HG03095 (cell line): Measurements from ENCODE around the gene RALGDS.

Experiments
- ATAC-seq: cut with Tn5 transposase; IDR thresholded peaks from one replicate; pipeline ENCODE4 v1.9.1; 2021; ENCODE audit warnings: moderate library complexity; ENCODE audit not compliant: unreplicated experiment

The RALGDS gene

GRCh38 chr9:133108794-133109641 lies 12.0 kb downstream of the RALGDS start:
- ATAC-seq, result no peak

- no peak for ATAC-seq
These were observed 12.9 kb downstream of the RALGDS start for GRCh38 chr9:133107961-133108793.

DNA sequence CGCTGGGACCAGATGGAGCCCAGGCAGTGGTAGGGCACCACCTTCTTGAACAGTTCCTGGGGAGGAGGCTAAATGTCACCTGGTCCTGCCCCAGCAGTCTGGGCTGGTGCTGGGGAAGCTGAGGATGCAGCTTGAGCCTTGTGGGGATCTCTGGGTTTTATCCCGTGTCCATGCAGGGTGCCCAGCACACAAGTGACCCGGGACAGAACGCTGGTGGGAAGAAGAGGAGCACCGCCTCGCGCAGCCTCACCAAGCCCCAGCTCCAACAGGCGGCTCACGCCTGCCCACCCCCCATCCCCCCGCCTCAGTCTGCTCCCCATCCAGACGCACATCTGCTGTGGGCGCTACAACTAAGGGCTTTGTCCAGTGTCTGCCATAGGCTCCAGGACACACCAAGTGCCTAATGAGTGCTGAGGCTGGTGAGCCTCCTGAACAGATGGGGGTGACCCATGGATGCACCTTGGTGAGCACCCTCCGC lies 13.8 kb downstream of the RALGDS start:
- ATAC-seq, result no peak

DNA sequence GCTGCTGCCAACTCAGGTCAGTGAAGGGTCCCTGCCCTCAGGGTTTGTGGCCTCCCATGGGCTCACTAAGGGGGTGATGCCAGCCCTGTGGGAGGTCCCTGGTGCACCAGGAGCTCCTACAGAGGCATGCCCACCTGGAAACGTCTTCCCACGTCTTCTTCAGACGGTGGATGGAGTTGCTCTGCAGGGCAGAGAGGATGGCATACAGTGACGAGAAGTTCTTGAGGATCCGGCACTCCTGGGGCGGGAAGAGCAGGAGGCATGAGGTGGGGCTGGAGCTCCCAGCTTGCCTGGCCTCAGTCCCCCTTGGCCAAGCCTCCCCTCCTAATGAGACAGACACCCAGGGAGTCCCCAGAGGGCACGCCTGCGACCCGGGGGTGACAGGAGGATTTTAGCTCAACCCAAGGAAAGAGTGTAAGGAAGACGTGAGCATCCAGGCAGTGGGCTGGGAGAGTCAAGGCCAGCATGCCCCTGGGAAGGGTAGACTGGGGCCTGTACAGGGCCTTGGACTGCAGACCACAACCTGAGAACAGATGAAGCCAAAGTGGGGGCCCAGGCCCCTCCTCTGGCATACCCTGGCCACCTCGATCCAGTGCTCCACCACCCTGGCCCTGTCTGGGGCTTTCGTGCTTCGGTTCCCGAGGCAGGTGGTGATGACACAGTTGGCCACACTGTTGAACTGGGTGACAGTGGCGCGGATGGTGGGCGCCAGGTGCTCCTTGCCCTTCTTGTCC lies 14.4 kb downstream of the RALGDS start:
- no peak for ATAC-seq

DNA sequence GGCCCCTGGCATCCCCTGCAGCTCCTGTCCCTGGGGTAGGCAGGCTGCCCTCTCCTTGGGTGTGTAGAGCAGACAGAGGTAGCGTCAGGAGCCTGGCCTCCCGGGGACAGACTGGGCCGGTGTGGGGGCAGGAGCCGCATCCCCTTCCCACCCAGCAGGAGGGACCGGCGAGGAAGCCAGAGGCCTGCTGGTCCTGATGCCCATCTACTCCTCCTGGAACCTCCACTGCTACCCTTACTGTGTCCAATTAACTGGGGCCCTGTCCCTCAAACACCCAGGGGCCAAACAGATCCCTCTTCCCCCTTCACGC lies 15.6 kb downstream of the RALGDS start:
- ATAC-seq, result no peak

- no peak for ATAC-seq
These were observed 16.2 kb downstream of the RALGDS start for GRCh38 chr9:133104718-133105460.

- no peak for ATAC-seq
These were observed 17.0 kb downstream of the RALGDS start for GRCh38 chr9:133103987-133104505.

DNA sequence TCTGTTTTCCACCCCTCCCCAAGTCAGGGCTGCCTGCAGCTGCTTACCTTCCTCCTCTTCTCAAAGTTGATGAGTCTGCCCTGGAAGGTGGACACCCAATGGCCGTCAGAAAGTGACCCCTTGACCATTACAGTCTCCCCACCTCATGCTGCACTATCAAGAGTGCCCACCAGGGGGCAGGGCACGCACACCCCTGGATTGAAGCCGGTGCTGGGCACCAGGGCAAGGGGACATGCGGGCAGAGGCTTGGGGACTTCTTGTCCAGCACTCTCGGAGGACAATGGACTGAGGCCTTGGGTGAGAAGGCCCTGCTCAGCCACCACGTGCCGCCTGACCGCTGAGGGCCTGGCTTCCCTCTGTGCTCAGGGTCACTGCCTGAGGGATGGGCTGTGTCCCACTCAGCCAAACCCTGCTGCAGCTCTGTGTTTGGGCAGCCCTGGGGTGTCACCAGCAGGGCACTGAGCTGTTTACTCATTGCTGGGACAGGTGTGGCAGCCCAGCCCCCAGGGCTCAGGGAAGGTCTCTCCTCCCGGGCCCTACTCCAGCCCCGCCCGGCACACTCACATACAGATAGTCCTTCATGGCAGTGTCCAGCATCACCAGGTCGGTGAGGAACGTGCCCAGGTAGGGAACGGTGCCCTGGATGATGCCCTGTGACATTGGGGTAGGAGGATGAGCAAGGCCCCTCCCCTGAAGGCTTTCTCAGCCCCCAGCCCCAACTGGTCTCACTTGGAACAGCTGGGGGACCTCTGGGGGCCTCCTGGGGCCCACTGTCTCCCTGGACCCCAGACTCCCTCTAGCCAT lies 17.7 kb downstream of the RALGDS start:
- no peak for ATAC-seq

DNA sequence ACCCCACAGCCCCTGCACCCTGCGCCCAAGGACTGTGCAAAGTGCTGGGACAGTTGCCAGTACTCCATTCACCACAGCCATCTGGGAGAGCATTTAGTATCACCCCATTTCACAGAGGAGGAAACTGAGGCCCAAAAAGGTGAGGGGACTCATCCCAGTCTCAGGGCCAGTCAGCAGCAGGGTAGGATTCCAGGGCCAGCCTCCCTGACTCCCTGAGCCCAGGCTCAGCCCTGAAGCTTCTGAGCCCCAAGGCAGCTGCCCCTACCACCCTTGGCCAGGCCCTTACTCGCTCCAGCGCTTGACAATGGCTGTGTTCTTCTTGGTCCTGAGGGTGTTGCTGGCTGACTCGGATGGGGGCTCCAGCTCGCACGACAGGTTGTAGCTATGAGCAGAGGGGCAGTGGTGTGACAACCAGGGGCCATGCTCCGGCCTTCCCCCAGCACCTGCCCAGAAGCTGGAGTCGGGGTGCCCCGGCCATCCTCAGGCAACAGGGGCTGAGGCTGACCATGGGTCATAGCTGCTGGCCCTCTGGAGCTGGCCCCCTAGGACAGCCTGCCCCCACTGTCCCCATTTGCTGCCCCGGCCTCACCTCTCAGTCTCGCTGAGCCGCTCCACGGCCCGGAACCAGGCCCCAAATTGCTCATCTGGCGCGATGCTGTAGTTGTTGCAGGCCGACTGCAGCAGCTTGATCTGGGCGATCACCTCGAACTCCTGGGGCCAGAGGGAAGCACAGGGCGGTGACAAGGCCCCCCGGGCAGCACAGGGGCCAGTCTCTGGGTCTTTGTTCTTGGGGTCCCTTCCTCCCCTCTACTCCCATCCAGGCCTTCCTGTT lies 18.6 kb downstream of the RALGDS start:
- ATAC-seq, result no peak

GRCh38 chr9:133101356-133102189 lies 19.5 kb downstream of the RALGDS start:
- ATAC-seq, result no peak

- no peak for ATAC-seq
These were observed 20.3 kb downstream of the RALGDS start for GRCh38 chr9:133100506-133101355.

DNA sequence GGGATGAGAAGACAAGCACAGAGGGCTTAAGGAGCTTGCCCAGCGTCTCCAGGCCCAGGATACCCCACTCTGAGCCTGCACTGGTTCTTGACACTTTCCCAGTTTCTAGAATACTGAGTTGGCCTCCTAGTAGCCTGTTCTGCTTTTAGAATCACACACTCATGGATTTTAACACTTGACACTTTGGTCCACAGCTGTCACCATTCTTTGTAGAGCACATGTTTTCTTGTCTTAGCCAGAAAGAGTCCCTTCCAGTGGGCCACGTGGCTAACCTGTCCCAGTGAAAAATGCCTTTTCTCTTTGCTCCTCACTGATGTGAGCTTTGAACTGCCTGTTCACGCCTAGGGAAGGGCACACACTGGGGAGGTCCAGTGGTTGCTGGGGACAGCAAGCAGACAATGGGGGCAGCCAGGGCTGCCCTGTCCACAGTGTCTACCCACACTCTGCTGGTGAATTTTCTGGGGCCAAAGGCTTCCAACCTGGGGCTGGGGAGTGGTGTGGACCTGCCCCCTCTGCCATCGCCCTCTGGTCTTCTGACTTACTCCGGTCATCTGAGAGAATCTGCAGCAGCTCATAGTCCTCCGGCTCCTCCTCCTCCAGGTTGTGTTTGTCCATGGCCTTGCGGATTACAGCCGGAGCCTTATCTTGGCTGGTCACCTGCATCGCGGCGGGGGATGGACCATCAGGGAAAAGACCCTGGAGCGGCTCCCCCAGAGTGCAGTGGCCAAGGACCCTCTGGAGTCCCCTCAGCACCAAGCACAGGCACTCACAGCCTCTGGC lies 21.1 kb downstream of the RALGDS start:
- no peak for ATAC-seq

DNA sequence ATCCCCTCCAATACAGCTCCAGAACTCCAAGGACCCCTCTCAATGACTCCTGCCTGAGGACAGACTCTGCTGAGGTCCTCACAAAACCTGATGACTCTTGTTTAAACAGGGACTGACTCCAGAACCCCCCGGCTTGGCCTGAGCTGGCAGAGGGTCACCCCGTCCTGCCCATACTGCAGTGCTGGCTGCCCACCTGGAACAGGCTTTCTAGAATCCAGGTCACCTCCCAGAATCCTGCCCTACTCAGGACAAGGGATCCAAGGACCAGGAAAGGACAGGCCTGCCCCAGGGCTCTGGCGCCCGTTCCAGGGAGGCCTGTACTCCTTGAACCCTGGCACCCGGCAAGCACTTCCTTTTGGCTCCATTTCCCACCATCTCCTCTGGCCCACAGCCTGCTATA lies 22.2 kb downstream of the RALGDS start:
- no peak for ATAC-seq

DNA sequence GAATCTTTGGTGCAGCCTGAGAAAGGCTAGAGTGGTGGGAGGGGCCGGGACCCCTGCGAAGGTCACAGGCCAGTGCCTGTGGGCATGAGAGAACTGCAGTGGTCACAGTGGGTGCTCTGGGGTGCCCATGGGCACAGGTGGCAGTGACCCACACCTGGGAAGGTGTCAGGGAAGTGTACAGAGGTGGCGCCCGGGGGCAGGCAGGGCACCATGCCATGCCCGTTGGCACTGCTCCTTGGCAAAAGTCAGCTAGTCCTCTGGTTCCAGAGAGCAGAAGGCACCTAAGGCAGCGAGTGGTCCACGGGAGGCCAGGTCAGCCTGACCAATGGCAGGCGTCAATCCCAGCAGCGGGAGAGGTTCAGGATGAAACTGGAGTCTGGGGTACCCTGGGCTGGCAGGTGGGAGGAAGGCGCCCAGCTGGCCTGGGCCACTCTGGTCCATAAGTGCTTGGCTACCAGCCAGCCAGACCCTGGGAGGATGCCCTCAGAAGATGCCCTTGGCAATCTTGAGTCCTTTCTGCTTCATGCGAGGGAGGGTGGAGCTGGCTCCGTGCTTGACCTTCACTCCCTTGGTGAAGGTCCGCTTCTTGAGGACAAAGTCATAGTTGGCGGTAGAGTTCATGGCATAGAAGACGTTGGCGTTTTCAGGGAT lies 22.8 kb downstream of the RALGDS start:
- ATAC-seq, result no peak

GRCh38 chr9:133094842-133095393 lies 26.1 kb downstream of the RALGDS start:
- no peak for ATAC-seq
